ENCODE data around the gene FLOT1. TPM values are rescaled to one million over a fixed set of nuclear protein-coding genes. Genes with fewer than 3 reads are reported as not detected.

FLOT1 gene
- total RNA-seq = 91.0 and 118 TPM in 2 replicates

GRCh38 chr6:30742316-30743098, at the start of gene FLOT1:
TSS of gene FLOT1 (minus strand) at chr6:30742687. CDS start at chr6:30742189, 498 bp downstream.

GRCh38 chr6:30744054-30744805, 1.7 kb upstream of the FLOT1 start, which contains the start of gene IER3:
TSS of gene IER3 (minus strand) at chr6:30744547. CDS start at chr6:30744518, 29 bp downstream.

GRCh38 chr6:30719791-30720737, 22.4 kb downstream of the FLOT1 start, which contains the start of gene TUBB:
TSS of gene TUBB (plus strand) at chr6:30720352. CDS start at chr6:30720507, 155 bp downstream.

GRCh38 chr6:30717129-30717844, 25.2 kb downstream of the FLOT1 start, which contains the start of gene MDC1:
TSS of gene MDC1 (minus strand) at chr6:30717281. CDS start at chr6:30715175, 2,106 bp downstream.

GRCh38 chr6:30690403-30691207, 51.9 kb downstream of the FLOT1 start, which contains the start of gene NRM:
TSS of gene NRM (minus strand) at chr6:30690984. CDS start at chr6:30690974, 10 bp downstream.

GRCh38 chr6:30686009-30686907, 56.2 kb downstream of the FLOT1 start, which contains the start of gene PPP1R18:
TSS of gene PPP1R18 (minus strand) at chr6:30686645. CDS start at chr6:30686018, 627 bp downstream.

Other genes with a start within 250 kb of the FLOT1 start
- 17.9 and 35.5 TPM in 2 replicates for gene GNL1, start 186.2 kb downstream of the FLOT1 start, total RNA-seq
- 3.6 and 4.7 TPM in 2 replicates for gene PRR3, start 185.4 kb downstream of the FLOT1 start, total RNA-seq
- 29.2 and 32.1 TPM in 2 replicates for gene ABCF1, start 171.2 kb downstream of the FLOT1 start, total RNA-seq
- 20.9 and 27.9 TPM in 2 replicates for gene PPP1R10, start 125.4 kb downstream of the FLOT1 start, total RNA-seq
- 32.7 and 36.8 TPM in 2 replicates for gene MRPS18B, start 124.8 kb downstream of the FLOT1 start, total RNA-seq
- 1.6 and 2.2 TPM in 2 replicates for gene ATAT1, start 115.8 kb downstream of the FLOT1 start, total RNA-seq
- gene C6orf136, start 95.6 kb downstream of the FLOT1 start, total RNA-seq = 3.2 and 5.1 TPM in 2 replicates
- gene DHX16, start 69.7 kb downstream of the FLOT1 start, total RNA-seq = 24.0 and 29.4 TPM in 2 replicates
- gene PPP1R18, start 56.0 kb downstream of the FLOT1 start, total RNA-seq = 56.3 and 76.8 TPM in 2 replicates
- gene NRM, start 51.7 kb downstream of the FLOT1 start, total RNA-seq = 8.5 and 9.6 TPM in 2 replicates
- 9.1 and 15.3 TPM in 2 replicates for gene MDC1, start 25.4 kb downstream of the FLOT1 start, total RNA-seq
- 519 and 546 TPM in 2 replicates for gene TUBB, start 22.3 kb downstream of the FLOT1 start, total RNA-seq
- gene IER3, start 1.9 kb upstream of the FLOT1 start, total RNA-seq = 188 and 222 TPM in 2 replicates
- 30.7 and 36.5 TPM in 2 replicates for gene DDR1, start 141.8 kb upstream of the FLOT1 start, total RNA-seq
- 7.6 and 13.2 TPM in 2 replicates for gene GTF2H4, start 165.5 kb upstream of the FLOT1 start, total RNA-seq
- 6.8 and 7.9 TPM in 2 replicates for gene VARS2, start 171.6 kb upstream of the FLOT1 start, total RNA-seq
- not detected in 2 replicates for gene SFTA2, start 189.5 kb upstream of the FLOT1 start, total RNA-seq
- not detected in 2 replicates for gene MUCL3, start 198.3 kb upstream of the FLOT1 start, total RNA-seq
- not detected in 2 replicates for gene MUC21, start 241.0 kb upstream of the FLOT1 start, total RNA-seq

All from cardiac atrium fibroblast (primary cell).